Measurements from ENCODE around the gene SNRNP40. TPM values are rescaled to one million over a fixed set of nuclear protein-coding genes. Genes with fewer than 3 reads are reported as not detected.

SNRNP40 gene
- total and polyA plus RNA-seq, 2 of the 13 experiments (the other 11 are each of a cell fraction or from before 2014, with no cell fraction given) = 51.0 to 147 TPM

- Histone ChIP-seq H3K4me1 (ENCODE audit: insufficient read depth, low read length) (peaks cover 8% of the 10 kb centered on the region), H3K9ac (ENCODE audit: insufficient read depth, low read depth, low read length) (no peak overlapping the region), H4K20me1 (ENCODE audit: insufficient read depth, low read length) (no peaks in the 10 kb centered on the region), H3K27ac (ENCODE audit: extremely low read length, insufficient read depth, low read length) (no peak overlapping the region), H3K4me3 (replicated peaks in 1 of 3; ENCODE audit: insufficient read depth in 1 of 3, low read depth in 2 of 3, low read length in 3 of 3) (no peak overlapping the region), H3K4me2 (ENCODE audit: low read depth, low read length) (no peak overlapping the region), H3K36me3 (replicated peaks in 1 of 2; ENCODE audit: control insufficient read depth in 1 of 2, insufficient read depth in 2 of 2, low read length in 2 of 2) (no peaks in the 10 kb centered on the region), H3K9me3 (ENCODE audit: low read length) (no peaks in the 10 kb centered on the region), H3K27me3 (ENCODE audit: control insufficient read depth in 1 of 2, insufficient read depth in 2 of 2, low read length in 2 of 2) (peaks cover 10 to 39% of the 10 kb centered on the region in 2 experiments; a peak in 4 of 5 replicates), H3K79me2 (ENCODE audit: insufficient read depth, low read length) (no peaks in the 10 kb centered on the region), H2AFZ (ENCODE audit: low read length) (no peak overlapping the region)
- ChIA-PET CTCF (ENCODE audit: low intra/inter-chr PET ratio, low total read pairs) (no interaction called here), POLR2A (no interaction called here)
- ATAC-seq = no peak
- BruUV-seq (replicated peaks) = no TSS peak
- no peak for DNase-seq (ENCODE audit: low spot score)
- in situ Hi-C loops (cut with HindIII; ENCODE audit: extremely low pct_ligation_motif_present, low pct_unique_long_range_greater_than_20kb) (no loop called here), intact Hi-C loops (cut with micrococcal nuclease; ENCODE audit: unreplicated experiment) (no loop called here)
- no peak for FAIRE-seq
- WGBS (ENCODE audit: low lambda C conversion rate) = 32% methylated on average over 4 of the region's 4 CpGs
- no peak for TF ChIP-seq ZNF780A (CRISPR knock-in tag; IDR thresholded peaks at IDR 0.05)
- TF ChIP-seq ZNF431 (CRISPR knock-in tag; IDR thresholded peaks at IDR 0.05; ENCODE audit: borderline replicate concordance, low read depth) = no peak
- TF ChIP-seq ZBTB7A (CRISPR knock-in tag; IDR thresholded peaks at IDR 0.05) = no peak
- no peak for TF ChIP-seq CREM (IDR thresholded peaks at IDR 0.05)
- TF ChIP-seq CREM (CRISPR knock-in tag; IDR thresholded peaks at IDR 0.05) = no peak
- TF ChIP-seq CEBPZ (IDR thresholded peaks at IDR 0.05; ENCODE audit: low read length) = no peak
- TF ChIP-seq WIZ (CRISPR knock-in tag; IDR thresholded peaks at IDR 0.05) = no peak
- TF ChIP-seq HIVEP1 (CRISPR knock-in tag; IDR thresholded peaks at IDR 0.05) = no peak
- no peak for TF ChIP-seq AFF4 (CRISPR knock-in tag; IDR thresholded peaks at IDR 0.05)
- no peak for TF ChIP-seq NFIB (CRISPR knock-in tag; IDR thresholded peaks at IDR 0.05; ENCODE audit: borderline replicate concordance)
- no peak for TF ChIP-seq HNRNPK (IDR thresholded peaks at IDR 0.05; ENCODE audit: low read depth, low read length, poor library complexity, severe bottlenecking)
- TF ChIP-seq MAFK (conservative IDR thresholded peaks at IDR 0.05 in 1 of 2, IDR thresholded peaks at IDR 0.05 in 1 of 2; ENCODE audit: low read length in 2 of 2) = no peak
- no peak for TF ChIP-seq ZFP36L2 (CRISPR knock-in tag; IDR thresholded peaks at IDR 0.05)
- no peak for TF ChIP-seq JUNB (CRISPR knock-in tag; IDR thresholded peaks at IDR 0.05; ENCODE audit: borderline replicate concordance)
- TF ChIP-seq RFXANK (CRISPR knock-in tag; IDR thresholded peaks at IDR 0.05) = no peak
- no peak for TF ChIP-seq ZGPAT (CRISPR knock-in tag; IDR thresholded peaks at IDR 0.05)
- TF ChIP-seq, protein P1, sequence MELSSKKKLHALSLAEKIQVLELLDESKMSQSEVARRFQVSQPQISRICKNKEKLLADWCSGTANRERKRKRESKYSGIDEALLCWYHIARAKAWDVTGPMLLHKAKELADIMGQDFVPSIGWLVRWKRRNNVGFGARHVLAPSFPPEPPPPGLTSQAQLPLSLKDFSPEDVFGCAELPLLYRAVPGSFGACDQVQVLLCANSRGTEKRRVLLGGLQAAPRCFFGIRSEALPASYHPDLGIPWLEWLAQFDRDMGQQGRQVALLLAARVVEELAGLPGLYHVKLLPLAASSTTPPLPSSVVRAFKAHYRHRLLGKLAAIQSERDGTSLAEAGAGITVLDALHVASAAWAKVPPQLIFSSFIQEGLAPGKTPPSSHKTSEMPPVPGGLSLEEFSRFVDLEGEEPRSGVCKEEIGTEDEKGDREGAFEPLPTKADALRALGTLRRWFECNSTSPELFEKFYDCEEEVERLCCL (CRISPR knock-in tag; IDR thresholded peaks at IDR 0.05; ENCODE audit: borderline replicate concordance) = no peak
These were observed 61.7 kb downstream of the SNRNP40 start for GRCh38 chr1:31234870-31235269.

Measured in HepG2 (cell line).